ENCODE results near the gene CGNL1. TPM values are rescaled to one million over a fixed set of nuclear protein-coding genes. Genes with fewer than 3 reads are reported as not detected.

The CGNL1 gene
- total and polyA plus RNA-seq, 8 donors = 0.29 to 36.2 (median 19.5) TPM

- peaks cover 7 to 22% (median 16%) of the 10 kb centered on the region in 4 donors for H3K4me1 ChIP-seq
- H3K4me3 ChIP-seq = no peak overlapping the region
- peaks cover 0 to 5% (median 0%) of the 10 kb centered on the region in 3 donors for H3K27me3 ChIP-seq
- peaks cover 4 to 20% (median 11%) of the 10 kb centered on the region in 4 donors for H3K9me3 ChIP-seq
- WGBS, 5 donors = 69 to 80% (median 78%) methylated on average over 8 of the region's 8 CpGs
- TF ChIP-seq POLR2A (IDR thresholded peaks at IDR 0.05) (no peak), POLR2AphosphoS5 (IDR thresholded peaks at IDR 0.05) (no peak), EP300 (IDR thresholded peaks at IDR 0.05) (no peak), CTCF (IDR thresholded peaks at IDR 0.05) (no peak)
- no peaks in the 10 kb centered on the region for H3K36me3 ChIP-seq
- DNase-seq = no peak
- intact Hi-C loops (cut with DNase I; ENCODE audit: low total_unique reads) = no loop called here
- H3K27ac ChIP-seq = no peak overlapping the region
Measured at GRCh38 chr15:57580428-57580827, 204.1 kb downstream of the CGNL1 start.

- peaks cover 0 to 5% (median 0%) of the 10 kb centered on the region in 3 donors for H3K27me3 ChIP-seq
- H3K27ac ChIP-seq = peak overlapping the region in 3 of 5 donors; percentile 16 to 27 (median 26)
- peaks cover 4 to 20% (median 11%) of the 10 kb centered on the region in 4 donors for H3K9me3 ChIP-seq
- TF ChIP-seq EP300 (IDR thresholded peaks at IDR 0.05) (no peak), CTCF (IDR thresholded peaks at IDR 0.05) (peak in 1 of 7 experiments; percentile 26), POLR2AphosphoS5 (IDR thresholded peaks at IDR 0.05) (peak in 1 of 3 donors; percentile 33)
- H3K4me3 ChIP-seq = no peak overlapping the region
- no peaks in the 10 kb centered on the region for H3K36me3 ChIP-seq
- peaks cover 7 to 22% (median 16%) of the 10 kb centered on the region in 4 donors for H3K4me1 ChIP-seq
- peak in 1 of 2 donors; percentile 88 for DNase-seq
- intact Hi-C loops (cut with DNase I; ENCODE audit: low total_unique reads) = no loop called here
- 34 to 67% (median 49%) methylated on average over 5 of the region's 5 CpGs for WGBS, 5 donors
Measured at GRCh38 chr15:57580866-57581265, 204.6 kb downstream of the CGNL1 start.

- Histone ChIP-seq H3K9me3 (peaks cover 4 to 20% (median 11%) of the 10 kb centered on the region in 4 donors), H3K27me3 (peaks cover 0 to 5% (median 0%) of the 10 kb centered on the region in 3 donors), H3K36me3 (no peaks in the 10 kb centered on the region), H3K4me3 (no peak overlapping the region), H3K27ac (peak overlapping the region in 1 of 5 donors; percentile 27), H3K4me1 (peaks cover 7 to 22% (median 16%) of the 10 kb centered on the region in 4 donors)
- WGBS, 5 donors = 73 to 90% (median 81%) methylated on average over 1 of the region's 1 CpG
- intact Hi-C loops (cut with DNase I; ENCODE audit: low total_unique reads) = no loop called here
- no peak for DNase-seq
- TF ChIP-seq POLR2A (IDR thresholded peaks at IDR 0.05) (no peak), CTCF (IDR thresholded peaks at IDR 0.05) (no peak), EP300 (IDR thresholded peaks at IDR 0.05) (no peak), POLR2AphosphoS5 (IDR thresholded peaks at IDR 0.05) (no peak)
Measured at GRCh38 chr15:57582090-57582489, 205.8 kb downstream of the CGNL1 start.

- DNase-seq = no peak
- intact Hi-C loops (cut with DNase I; ENCODE audit: low total_unique reads) = no loop called here
- Histone ChIP-seq H3K4me1 (peaks cover 7 to 22% (median 16%) of the 10 kb centered on the region in 4 donors), H3K36me3 (no peaks in the 10 kb centered on the region), H3K27me3 (peaks cover 0 to 5% (median 0%) of the 10 kb centered on the region in 3 donors), H3K27ac (no peak overlapping the region), H3K9me3 (peaks cover 4 to 20% (median 11%) of the 10 kb centered on the region in 4 donors), H3K4me3 (no peak overlapping the region)
- WGBS, 5 donors = 82 to 95% (median 87%) methylated on average over 2 of the region's 2 CpGs
- TF ChIP-seq CTCF (IDR thresholded peaks at IDR 0.05) (no peak), POLR2AphosphoS5 (IDR thresholded peaks at IDR 0.05) (no peak), POLR2A (IDR thresholded peaks at IDR 0.05) (no peak), EP300 (IDR thresholded peaks at IDR 0.05) (no peak)
Measured at GRCh38 chr15:57583282-57583681, 207.0 kb downstream of the CGNL1 start.
